PFSK-1 (cell line): ENCODE results near the gene SLC4A8.

Experiments used
- FOXP2 ChIP-seq: optimal IDR thresholded peaks from 2 replicates; pipeline ENCODE3; 2011; ENCODE audit warnings: borderline replicate concordance, control low read depth, inconsistent platforms; ENCODE audit not compliant: insufficient read depth; ENCODE audit errors: extremely low read length, extremely low read depth
- POLR2AphosphoS5 ChIP-seq: IDR thresholded peaks from 2 replicates; pipeline ENCODE4 v1.6.1; 2012; ENCODE audit warnings: low read depth, mild to moderate bottlenecking, control low read depth, low read length, moderate library complexity
- REST ChIP-seq, 2 experiments: IDR thresholded peaks; 2 replicates each; pipeline versions ENCODE4 v1.6.1 to v1.8.0; 2011 to 2012; ENCODE audit warnings: low read depth in 2 of 2, low read length in 2 of 2, control low read depth in 1 of 2, inconsistent platforms in 1 of 2, mild to moderate bottlenecking in 1 of 2, moderate library complexity in 1 of 2; ENCODE audit not compliant: insufficient read depth in 1 of 2
- SIN3A ChIP-seq: IDR thresholded peaks from 2 replicates; pipeline ENCODE4 v1.6.1; 2012; ENCODE audit warnings: mild to moderate bottlenecking, low read length, moderate library complexity, borderline replicate concordance; ENCODE audit not compliant: insufficient read depth
- TAF1 ChIP-seq: IDR thresholded peaks from 2 replicates; pipeline ENCODE4 v1.6.1; 2012; ENCODE audit warnings: low read length, control low read depth, borderline replicate concordance; ENCODE audit not compliant: insufficient read depth

Gene SLC4A8

GRCh38 chr12:51522696-51523095 is 98.1 kb downstream of the SLC4A8 start:
- TF ChIP-seq FOXP2 = no peak
- TF ChIP-seq REST (IDR thresholded peaks at IDR 0.05; ENCODE audit: insufficient read depth in 1 of 2, low read depth in 2 of 2, low read length in 2 of 2) = no peak
- TF ChIP-seq TAF1 = no peak
- no peak for TF ChIP-seq SIN3A
- no peak for TF ChIP-seq POLR2AphosphoS5

GRCh38 chr12:51524386-51524901 is 99.8 kb downstream of the SLC4A8 start:
- TF ChIP-seq POLR2AphosphoS5 (no peak), REST (IDR thresholded peaks at IDR 0.05; ENCODE audit: insufficient read depth in 1 of 2, low read depth in 2 of 2, low read length in 2 of 2) (no peak), TAF1 (no peak), FOXP2 (no peak), SIN3A (no peak)

- no peak for TF ChIP-seq SIN3A
- no peak for TF ChIP-seq TAF1
- TF ChIP-seq POLR2AphosphoS5 = no peak
- no peak for TF ChIP-seq REST (IDR thresholded peaks at IDR 0.05; ENCODE audit: insufficient read depth in 1 of 2, low read depth in 2 of 2, low read length in 2 of 2)
- no peak for TF ChIP-seq FOXP2
Observed at GRCh38 chr12:51525518-51525917, 100.9 kb downstream of the SLC4A8 start.

GRCh38 chr12:51527966-51528365 is 103.3 kb downstream of the SLC4A8 start:
- TF ChIP-seq FOXP2 = no peak
- no peak for TF ChIP-seq REST (IDR thresholded peaks at IDR 0.05; ENCODE audit: insufficient read depth in 1 of 2, low read depth in 2 of 2, low read length in 2 of 2)
- TF ChIP-seq SIN3A = no peak
- no peak for TF ChIP-seq POLR2AphosphoS5
- TF ChIP-seq TAF1 = no peak

- TF ChIP-seq REST (IDR thresholded peaks at IDR 0.05; ENCODE audit: insufficient read depth in 1 of 2, low read depth in 2 of 2, low read length in 2 of 2) (no peak), TAF1 (no peak), FOXP2 (no peak), SIN3A (no peak), POLR2AphosphoS5 (no peak)
Observed at GRCh38 chr12:51528852-51529650, 104.4 kb downstream of the SLC4A8 start.
